GM21447 (cell line): ENCODE measurements around the gene CCDC188.
"Not testable (repeated sequence)": the region's sequence is repeated elsewhere in the genome, so short reads cannot be mapped to it uniquely, and the experiment has no call there.

Experiments used
- ATAC-seq: cut with Tn5 transposase; IDR thresholded peaks from one replicate; pipeline ENCODE4 v1.9.1; 2021; ENCODE audit not compliant: unreplicated experiment

Gene CCDC188

GRCh38 chr22:20171288-20172140, 20.7 kb upstream of the CCDC188 start:
- no peak for ATAC-seq

- no peak for ATAC-seq
Measured at GRCh38 chr22:20170170-20170569, 19.3 kb upstream of the CCDC188 start.

GRCh38 chr22:20169253-20169822, 18.5 kb upstream of the CCDC188 start:
- ATAC-seq, result no peak

- ATAC-seq, result no peak
Measured at GRCh38 chr22:20167643-20168322, 16.9 kb upstream of the CCDC188 start.

- no peak for ATAC-seq
Measured at GRCh38 chr22:20166703-20167102, 15.8 kb upstream of the CCDC188 start.

GRCh38 chr22:20165913-20166312, 15.1 kb upstream of the CCDC188 start:
- ATAC-seq, result no peak

- ATAC-seq, result no peak
Measured at GRCh38 chr22:20165421-20165820, 14.6 kb upstream of the CCDC188 start.

- no peak for ATAC-seq
Measured at GRCh38 chr22:20164863-20165262, 14.0 kb upstream of the CCDC188 start.

- no peak for ATAC-seq
Measured at GRCh38 chr22:20160041-20160440, 9.2 kb upstream of the CCDC188 start.

GRCh38 chr22:20159531-20159930, 8.7 kb upstream of the CCDC188 start:
- ATAC-seq, result not testable (repeated sequence)

GRCh38 chr22:20159076-20159475, 8.2 kb upstream of the CCDC188 start:
- no peak for ATAC-seq

GRCh38 chr22:20158391-20159036, 7.7 kb upstream of the CCDC188 start:
- no peak for ATAC-seq

GRCh38 chr22:20157430-20158183, 6.8 kb upstream of the CCDC188 start:
- ATAC-seq, result no peak

- no peak for ATAC-seq
Measured at GRCh38 chr22:20156611-20157429, 6.0 kb upstream of the CCDC188 start.

GRCh38 chr22:20156042-20156389, 5.2 kb upstream of the CCDC188 start:
- ATAC-seq, result no peak

GRCh38 chr22:20155330-20156041, 4.6 kb upstream of the CCDC188 start:
- ATAC-seq, result no peak

GRCh38 chr22:20154602-20155187, 3.8 kb upstream of the CCDC188 start:
- no peak for ATAC-seq

GRCh38 chr22:20153945-20154344, 3.1 kb upstream of the CCDC188 start:
- no peak for ATAC-seq

- no peak for ATAC-seq
Measured at GRCh38 chr22:20152464-20152890, 1.6 kb upstream of the CCDC188 start.
